EH (cell line): ENCODE data around the gene CEBPA.

ENCODE experiments used
- DNase-seq: peaks from one replicate; pipeline ENCODE4 v3.0.0-alpha.2; 2015; ENCODE audit warnings: low read depth

Gene CEBPA

DNA sequence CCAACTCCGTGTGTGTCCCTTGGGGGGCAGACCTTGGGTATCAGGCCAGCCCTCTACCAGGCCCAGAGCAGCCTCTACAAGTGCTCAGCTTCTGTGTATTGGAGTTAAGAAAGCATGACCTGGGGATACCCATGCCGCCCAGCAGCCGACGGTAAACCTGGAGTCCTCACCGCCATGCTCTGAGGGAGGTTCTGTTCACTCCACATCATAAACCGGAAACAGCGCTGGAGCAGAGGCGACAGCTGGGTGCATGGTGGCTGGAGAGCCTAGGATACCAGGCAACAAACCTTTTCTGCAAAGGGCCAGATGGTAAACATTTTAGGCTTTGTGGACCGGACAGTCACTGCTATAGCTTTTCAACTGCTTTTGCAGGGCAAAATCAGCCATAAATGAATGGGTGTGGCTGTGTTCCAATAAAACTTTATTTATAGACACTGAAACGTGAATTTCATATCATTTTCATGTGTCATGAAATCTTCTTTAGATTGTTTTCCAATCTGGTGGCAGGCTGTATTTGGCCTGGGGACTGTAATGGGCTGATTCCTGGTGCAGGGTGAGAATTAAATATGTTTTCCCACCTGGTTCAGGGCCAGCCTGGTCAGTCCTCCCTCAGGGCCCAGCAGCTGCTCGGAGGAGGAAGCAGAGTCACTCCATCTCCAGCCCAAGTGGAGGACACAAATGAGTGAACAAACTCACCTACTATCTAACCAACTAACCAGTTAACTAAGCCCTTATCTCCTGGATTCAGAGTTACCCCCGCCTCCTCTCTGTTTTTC, 30.9 kb downstream of the CEBPA start:
- DNase-seq = no peak

DNA sequence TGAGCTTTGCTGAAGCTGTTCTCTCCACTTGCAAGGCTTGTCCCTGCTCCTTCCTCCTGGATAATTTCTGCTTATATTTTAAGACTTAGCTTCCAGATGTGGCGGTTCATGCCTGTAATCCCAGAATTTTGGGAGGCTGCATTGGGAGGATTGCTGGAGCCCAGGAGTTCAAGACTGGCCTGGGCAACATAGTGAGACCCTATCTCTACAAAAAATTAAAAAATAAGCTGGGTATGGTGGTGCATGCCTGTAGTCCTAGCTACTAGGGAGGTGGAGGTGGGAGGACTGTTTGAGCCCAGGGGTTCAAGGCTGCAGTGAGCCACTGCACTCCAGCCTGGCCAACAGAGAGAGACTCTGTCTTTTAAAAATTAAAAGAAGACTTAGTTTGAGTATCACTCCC, 31.6 kb downstream of the CEBPA start:
- no peak for DNase-seq

DNA sequence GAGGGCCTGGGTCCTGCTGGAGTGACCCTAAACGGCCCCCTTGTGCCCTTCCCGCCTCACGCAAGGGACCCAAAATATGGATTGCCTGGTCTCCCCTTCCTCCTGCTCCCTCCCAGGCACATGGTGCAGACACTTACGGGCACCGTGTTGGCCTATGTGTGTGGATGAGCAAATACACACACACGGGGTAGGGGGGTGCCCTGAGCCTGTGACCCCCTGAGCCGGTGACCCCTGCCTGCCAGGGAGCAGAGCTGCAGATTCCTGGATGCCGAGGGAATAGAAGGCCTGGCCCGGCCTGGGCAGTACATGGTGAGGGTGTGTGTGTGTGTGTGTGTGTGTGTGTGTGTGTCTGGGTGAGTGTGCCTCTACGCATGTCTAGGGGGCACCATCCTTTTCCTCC, 33.3 kb downstream of the CEBPA start:
- no peak for DNase-seq

DNA sequence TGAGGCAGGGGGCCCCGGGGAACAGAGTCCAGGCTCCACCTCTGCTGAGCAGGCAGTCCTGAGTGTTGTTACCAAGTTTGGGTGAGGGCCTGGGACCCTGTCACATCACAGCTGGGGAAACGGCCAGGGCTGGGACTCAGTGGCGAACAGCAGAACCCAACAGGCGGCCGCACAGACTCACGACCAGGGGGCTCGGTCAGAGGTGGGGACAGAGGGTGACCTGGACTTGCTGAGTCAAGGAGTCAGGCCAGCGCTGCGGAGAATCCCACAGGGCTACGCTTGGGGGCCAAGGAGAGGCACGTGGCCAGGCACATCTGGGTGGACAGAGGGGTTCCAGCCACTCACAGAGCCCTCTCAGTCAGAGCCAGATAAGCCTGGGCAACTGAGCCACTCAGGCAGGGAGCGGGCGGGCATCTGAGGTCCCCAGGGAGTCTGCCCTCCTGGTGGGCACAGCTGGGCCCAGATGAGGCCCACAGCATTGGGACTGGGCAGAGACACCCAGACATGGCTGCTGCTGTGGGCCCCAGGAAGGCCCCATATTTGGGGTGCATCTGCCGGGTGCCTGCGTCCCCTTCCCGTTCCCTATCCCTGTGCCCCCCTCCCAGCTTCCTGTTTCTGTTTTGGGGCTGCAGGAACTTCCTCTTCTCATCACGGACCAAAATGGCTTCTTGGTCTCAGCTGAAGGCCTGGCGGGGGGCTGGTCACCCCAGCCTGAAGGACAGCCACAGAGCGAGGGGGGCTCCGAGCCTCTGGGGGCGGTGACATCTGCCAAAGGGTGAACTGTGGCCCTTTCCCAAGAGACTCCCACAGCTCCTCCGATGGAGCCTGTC, 34.0 kb downstream of the CEBPA start:
- no peak for DNase-seq

DNA sequence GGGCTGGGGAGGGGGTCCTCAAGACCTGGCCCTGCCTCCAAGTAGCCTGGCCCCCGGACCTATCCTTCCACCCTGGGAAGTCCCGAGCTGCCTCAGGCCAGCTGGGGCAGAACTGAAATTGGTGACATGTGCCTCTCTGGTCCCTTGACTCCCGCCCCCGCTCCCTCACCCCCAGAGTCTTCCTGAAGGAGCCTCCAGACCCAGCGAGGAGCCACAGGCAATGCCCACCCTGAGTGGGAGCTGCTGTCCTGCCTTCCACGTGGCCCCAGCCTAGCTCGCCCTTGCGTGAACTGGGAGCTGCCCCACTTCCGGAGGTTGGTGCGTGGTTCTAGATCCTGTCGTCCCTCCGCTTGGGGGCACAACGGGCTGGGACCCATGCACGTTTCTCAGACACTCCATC, 34.6 kb downstream of the CEBPA start:
- no peak for DNase-seq

DNA sequence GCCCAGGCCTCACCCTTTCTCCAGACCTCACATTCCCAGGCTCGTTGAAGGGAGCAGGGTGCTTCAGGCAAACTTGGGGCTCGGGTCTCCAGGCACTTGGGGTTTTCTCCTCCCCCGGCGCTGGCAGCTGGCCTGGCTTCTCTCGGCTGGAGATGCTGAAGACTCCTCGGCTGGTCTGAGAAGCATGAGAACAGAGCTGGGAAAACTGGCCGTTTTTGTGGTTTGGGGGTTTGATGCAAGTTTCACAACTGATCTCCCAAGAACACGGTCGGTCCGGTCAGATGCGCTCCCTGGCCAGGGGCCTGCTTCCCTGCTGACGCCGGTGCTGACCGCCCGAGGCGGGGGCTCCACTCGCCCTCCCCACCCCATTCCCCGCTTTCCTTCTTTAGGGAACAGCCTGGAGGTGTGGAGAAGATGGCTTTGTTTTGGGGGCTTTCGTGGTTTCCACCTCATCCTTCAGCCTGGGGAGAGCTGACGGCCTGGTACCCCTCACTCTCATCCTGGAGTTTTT, 35.3 kb downstream of the CEBPA start:
- DNase-seq = no peak

DNA sequence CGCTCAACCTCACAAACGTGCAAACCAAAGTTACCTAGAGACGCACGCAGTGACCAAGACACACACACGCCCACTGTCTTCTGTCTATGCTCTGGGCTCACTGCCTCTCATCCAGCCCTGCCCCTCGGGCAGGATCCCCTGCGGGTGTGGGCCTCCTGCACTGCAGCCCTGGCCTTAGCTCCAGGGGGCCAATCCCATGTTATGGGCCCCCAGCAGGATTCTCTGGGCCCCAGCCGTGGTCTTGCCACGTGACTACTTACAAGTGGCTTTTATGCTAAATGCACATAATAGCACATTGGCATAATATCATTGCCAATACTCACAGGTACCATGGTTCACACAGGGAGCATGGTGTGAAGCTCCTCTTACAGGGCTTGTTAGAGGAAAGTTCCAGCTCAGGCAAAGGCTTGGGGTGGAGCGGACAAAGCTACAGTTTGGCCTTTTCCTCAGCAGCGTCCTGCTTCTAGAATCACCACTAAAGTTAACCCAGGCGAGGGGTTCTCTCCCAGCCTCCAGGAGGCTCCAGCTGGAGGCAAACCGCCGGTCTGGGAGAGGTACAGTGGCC, 37.4 kb downstream of the CEBPA start:
- no peak for DNase-seq

DNA sequence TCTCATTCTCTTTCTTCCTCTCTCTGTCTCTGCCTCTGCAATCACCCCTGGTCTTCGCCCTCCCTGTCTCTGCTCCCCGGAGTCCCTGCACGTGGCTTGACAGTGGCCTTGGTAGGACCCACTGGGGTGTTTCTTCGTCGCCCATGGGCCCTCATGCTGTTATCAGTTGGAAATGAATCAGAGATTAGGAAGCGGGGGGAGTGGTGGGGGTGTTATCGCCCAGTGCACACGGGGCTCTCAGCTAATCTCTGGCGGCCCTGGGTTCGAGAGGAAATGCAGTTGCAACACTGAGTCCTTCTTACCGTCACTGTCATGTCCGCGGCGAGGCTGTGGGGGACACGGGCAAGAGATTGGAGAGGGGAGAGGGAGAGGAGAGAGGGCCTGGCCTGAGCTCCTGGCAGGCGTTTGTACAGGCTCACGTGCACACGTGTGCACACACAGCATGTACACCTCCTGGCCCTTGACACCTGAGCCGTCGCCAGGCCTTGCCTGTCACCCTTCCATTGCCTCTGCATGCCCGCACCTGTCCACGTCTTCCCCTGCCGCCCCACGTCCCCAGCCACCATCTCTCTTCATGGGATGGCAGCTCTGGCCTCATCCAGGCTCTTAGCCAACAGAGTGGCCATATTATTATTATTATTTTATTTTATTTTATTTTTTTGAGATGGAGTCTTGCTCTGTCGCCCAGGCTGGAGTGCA, 38.9 kb downstream of the CEBPA start:
- DNase-seq = no peak

DNA sequence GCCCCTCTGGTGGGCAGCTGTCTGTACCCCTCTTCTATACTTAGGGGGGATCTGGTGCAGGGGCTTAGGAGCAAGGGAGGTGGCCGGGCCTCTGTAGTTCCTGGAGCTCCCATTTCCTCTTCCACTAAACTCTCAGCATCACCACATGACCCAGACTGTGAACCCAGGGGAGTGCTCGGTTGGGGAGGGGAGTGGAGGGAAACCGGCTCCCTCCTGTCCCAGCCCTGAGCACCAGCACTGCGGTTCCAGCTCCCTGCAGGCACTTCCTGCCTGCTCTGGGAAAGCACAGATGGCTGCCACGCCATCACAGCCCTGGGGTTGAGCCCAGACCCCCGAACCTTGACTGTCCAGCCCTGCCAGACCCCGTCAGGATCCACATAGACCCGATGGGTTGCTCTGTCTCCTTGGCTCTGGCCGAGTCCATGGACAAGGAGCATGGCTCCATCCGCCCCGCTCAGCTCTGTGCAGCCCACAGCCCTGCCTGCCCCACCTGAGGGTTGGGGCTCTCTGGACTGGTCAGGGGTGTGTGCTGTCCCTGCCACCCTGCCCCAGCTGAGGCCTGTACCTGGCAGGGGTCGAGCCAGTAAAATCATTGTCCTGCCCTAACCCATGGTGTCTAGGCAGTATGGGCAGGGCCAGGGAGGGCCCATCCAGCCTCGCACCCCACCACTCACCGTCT, 40.7 kb downstream of the CEBPA start:
- no peak for DNase-seq

DNA sequence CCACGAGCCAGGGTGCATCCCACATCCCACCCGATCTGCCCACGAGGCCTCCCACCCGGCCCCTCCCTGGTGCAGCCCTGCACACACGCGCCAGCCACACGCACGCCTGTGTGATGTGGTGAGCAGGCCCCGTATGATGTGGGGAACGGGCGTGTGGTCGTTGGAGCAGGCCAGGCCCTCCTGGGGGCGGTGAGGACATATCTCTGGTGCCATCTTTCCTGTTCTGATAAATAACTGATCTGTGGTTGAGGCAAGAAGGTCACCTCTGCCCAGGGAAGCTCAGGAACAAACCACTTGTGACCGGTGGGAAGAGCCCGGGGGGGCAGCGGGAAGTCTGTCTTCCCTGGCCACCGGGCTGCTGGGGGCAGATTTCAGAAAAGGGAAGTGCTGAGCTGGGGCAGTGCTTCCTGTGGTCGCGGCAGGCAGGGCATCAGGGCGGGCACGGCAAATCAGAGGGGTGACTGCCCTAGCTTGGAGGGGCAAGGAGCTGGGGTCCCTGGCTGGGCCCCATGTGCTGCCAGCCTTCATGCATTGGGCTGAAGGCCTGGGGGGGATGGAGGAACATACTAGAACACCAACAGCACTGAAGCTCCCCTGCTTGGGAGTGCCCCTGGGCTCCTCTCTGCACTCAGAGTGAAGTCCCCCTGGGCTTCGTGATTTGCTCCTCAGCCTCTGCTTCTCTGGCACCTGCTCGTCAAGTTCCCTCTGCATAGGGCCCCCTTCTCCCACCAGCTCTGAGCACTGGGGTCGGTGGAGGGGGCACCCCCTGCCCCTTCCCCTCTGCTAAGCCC, 41.5 kb downstream of the CEBPA start:
- no peak for DNase-seq

DNA sequence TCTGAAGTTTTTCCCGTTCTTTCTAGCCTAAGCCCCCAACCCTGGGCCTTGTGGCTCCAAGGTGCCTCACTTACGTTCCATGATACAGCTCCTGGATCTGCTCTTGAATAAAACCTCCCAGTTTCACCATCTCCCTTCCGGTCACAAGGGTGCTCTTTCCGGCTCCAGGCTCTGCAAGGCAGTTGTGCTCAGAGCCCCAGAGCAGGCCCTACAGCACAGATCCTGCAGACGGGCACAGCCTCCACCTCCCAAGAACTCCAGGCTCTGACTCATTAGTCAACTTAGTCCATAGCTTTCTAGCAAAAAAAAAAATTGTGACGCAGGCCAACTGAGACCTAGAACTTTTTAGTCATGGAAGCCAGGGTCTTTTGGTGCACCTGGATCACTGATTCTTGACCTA, 42.8 kb downstream of the CEBPA start:
- peak; percentile 15 for DNase-seq

DNA sequence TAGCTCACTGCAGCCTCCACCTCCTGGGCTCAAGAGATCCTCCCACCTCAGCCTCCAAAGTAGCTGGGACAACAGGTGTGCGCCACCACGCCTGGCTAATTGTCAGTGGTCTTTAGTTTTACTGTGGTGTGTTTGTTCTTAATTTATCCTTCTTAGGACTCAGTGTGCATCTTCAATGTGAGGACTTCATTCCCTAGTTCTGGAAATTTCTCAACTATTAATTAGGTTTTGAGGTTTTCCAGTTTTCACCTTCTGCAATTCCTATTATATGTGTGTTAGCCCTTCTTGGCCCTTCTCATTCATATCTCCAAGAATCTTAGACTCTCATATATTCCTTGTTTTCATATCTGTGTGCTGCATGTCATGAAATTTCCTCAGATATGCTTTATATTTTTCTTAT, 44.5 kb downstream of the CEBPA start:
- DNase-seq = no peak

DNA sequence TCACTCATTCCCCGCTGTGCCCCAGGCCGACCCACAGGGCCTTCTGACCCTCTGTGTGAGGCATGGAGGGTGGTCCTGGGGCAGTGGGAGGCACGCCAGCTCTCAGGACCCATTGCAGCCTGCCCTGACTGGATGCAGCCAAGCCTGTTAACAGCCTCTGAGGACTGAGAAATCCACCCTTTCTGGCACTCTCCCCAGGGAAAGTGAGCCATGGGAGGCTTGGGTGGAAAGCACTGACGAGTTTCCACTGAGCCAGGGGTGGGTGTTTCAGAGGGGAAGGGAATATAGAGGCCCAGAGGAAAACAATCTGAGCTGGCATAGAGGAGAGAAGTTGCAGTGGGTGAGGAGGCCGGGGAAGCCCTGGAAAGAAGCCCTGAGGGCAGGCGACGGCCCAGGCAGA, 46.1 kb downstream of the CEBPA start:
- DNase-seq = no peak

DNA sequence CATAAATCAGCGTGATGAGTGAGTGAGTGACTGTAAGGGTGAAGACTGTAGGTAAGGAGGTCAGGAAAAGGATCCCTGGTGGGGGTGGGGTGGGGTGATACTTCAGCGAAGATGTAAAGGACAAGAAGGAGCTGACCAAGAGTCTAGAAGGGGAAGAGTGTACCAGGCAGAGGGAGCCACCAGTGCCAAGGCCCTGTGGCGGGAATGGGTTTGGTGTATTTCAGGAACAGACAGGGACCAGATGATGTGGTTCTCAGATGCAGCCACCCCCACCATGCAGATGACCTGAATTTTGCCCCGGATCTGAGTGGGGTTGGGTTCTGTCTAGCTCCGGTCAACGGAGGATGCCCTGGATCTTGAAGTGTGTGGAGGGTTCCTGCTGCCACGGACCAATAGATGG, 46.6 kb downstream of the CEBPA start:
- no peak for DNase-seq

DNA sequence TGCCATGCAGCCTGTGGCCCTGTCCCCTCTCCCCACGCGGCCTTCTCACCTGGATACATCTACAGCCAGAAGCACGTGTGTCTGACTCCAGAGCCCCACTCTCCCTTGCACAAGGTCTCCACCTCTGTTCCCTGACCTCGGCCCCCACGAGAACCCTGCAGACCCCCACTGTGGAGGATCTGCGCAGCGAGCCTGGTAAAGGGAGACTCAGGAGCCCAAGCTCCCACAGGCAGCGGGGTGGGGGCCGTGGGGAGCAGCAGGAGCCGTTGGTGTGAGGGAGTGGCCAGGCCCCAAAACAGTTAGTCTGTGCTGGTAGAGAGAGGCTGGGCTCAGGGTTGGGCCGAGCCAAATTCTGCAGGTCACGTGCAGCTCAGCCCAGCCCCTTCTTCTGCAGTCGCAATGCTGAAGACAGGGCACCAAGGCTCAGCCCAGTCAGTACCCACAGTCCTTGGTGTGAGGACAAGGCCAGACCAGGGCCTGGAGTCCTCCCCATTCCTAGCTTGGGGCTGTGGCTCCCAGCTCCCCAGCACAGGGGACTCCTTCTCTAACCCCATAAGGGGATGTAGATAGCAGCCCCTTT, 48.0 kb downstream of the CEBPA start:
- DNase-seq = no peak

DNA sequence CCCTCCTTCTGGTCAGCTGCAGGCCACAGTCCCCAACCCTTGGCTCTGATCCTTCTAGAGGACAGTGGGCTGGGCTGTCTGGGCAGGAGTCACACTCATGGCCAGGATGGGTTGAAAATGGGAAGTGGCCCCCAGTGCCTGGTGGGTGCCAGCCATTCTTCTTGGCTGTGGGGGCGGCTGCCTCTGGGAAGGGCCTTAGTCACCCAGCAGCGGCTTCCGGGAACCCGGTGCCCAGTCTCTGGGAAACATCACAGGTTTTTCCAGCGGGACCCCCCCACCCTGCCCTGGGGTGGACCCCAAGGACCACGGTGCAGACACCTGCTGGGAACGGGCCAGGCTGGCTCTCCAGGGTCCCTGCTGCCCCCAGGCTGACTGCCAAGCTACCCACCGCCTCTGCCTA, 49.4 kb downstream of the CEBPA start:
- DNase-seq = no peak

DNA sequence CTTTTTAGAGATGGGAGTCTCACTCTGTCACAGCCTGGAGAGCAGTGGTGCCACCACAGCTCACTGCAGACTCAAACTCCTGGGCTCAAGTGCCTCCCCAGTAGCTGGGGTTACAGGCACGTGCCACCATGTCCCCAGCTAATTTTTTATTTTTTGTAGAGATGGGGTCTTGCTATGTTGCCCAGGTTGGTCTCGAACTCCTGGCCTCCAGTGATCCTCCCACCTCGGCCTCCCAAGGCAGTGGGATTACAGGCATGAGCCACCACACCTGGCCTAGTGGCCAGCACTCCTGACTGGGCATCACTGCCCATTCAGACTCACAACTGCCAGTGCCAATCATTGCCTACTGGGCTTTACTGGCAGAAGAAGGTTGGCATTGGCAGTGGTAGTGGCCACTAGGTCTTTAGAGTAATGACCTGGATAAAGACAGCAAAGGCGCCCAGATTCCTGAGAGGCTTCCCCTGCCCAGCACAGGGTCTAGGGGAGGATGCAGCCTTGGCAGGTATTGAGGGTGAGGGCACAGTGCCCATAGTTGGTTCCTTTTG, 49.8 kb downstream of the CEBPA start:
- no peak for DNase-seq

DNA sequence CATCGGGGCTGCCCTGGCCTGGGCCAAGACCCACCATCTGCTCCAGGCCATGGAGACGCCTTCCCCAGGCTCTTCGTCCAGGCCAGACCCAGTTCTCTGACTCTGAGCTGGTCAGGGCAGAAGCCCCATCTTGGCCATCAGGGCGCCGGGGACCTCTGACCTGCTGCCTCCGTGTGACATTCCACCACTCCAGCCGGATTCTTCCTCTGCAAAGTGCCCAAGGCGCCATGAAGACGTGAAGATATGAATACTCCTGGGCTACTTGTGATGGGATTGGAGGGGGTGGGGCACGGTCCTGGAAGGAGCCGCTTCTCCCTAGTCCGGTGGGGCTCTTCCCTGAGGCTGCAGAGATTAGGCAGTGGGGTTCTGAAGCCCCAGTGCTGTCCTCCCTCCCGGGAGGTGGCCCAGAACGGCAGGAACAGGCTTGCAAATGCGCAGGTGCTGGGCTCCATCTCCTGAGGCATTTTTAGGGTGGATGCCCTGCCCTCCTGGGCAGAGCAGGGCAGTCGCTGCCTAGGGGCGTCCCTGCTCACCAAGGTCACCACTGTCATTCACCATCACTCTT, 50.7 kb downstream of the CEBPA start:
- DNase-seq = no peak

DNA sequence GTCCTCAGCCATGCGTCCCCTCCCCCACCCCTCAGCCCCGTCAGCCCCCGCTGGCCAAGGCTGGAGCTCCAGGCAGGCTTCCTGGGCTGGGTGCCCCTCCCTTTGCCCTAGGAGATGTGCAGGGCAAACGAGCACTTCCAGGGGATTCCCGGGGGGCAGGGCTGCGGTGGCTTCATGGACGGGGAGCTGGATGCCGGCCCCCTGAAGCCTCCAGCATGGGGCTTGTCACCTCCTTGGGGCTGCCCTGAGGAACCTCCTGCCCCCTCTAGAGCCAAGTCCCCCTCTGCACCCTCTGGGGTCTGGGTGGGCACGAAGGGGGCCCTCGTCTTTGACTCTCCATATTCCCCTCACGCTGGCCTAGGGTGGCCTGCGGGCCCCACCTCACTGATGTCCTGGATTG, 51.3 kb downstream of the CEBPA start:
- no peak for DNase-seq

DNA sequence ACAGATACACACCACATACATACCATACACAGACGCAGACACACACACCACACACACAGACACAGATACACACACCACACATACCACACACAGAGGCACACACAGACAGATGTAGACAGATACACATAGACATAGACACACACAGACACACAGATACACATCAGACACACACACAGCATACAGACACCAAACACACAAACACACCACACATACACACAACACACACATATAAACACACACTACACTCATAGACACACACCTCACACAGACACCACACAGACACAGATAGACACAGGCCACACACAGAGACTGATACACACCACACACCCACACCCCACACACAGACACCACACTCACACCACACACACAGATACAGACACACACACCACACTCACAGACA, 51.8 kb downstream of the CEBPA start:
- DNase-seq = no peak
